ENCODE measurements around the gene FBN2.

DNA sequence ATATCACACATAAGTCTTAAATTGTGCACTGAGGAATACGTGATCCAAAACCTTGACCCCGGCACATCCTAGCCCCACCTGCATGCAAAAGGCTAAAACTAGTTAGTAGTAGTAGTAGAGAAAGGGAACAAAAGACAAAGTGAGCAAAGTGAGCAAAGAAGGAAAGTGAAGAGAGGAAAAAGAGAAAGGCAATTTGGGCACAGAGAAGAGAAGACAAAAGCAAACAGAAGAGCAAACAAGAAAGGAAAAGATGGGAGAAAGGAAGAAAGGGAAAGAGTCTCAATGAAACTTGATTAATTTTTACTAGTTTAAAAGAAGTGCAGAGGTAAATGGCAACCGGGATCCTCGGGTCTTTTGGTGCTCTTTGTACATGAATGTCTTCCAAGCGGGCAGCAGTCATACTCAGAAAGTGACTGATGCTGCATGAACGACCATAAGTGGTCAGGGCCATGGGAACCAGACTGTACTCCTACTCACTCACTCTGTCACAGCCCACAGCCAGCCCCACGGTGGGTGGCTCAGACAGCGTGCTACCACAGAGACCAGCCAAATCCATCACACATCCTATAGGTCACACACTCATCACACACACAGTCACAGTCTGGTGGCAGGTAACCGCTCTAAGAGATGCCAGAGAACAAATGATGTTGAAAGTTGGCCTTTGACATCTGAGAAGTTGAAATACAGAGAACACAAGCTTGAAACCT is 203.9 kb downstream of the FBN2 start:
- no peak for TF ChIP-seq POLR2AphosphoS5 (IDR thresholded peaks at IDR 0.05; ENCODE audit: borderline replicate concordance, low read depth, low read length)
- no peak for TF ChIP-seq FOXP2 (optimal IDR thresholded peaks at IDR 0.05; ENCODE audit: control extremely low read depth, extremely low read length, insufficient read depth)
- TF ChIP-seq EZH2 (IDR thresholded peaks at IDR 0.05), result no peak
